Activated CD8-positive, alpha-beta memory T cell treated with anti-CD3 and anti-CD28 coated beads for 4 hours (primary cell): Measurements from ENCODE around the gene OR1L8.

ENCODE experiments used
- DNase-seq, 2 donors: peaks; one replicate each; pipeline ENCODE4 v3.0.0-alpha.2; 2020; ENCODE audit warnings: low read depth in 2 of 2

OR1L8 gene

DNA sequence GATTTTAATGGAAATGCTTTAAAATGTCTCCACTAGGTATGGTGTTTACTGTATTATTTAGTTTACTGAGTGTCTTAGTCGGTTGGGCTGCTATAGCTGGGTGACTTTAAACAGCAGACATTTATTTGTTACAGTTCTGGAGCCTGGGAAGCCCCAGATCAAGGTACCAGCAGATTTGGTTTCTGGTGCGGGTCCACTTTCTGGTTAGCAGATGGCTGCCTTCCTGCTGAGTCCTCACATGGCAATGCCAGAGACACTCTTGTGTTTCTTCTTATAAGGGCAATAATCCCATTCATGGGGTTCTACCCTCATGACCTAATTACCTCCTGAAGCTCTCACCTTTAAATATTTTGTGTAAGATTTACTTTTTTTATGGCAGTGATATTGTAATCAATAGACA, 65.0 kb downstream of the OR1L8 start:
- DNase-seq = no peak
